NCI-H345 treated with DMSO at 0.1 percent for 48 hours (cell line): Measurements from ENCODE around the gene ZBTB34.

ENCODE experiments used
- DNase-seq: peaks from one replicate; lab custom pipeline; 2025; ENCODE audit not compliant: unreplicated experiment; lab: John Stamatoyannopoulos, UW

ZBTB34 gene

DNA sequence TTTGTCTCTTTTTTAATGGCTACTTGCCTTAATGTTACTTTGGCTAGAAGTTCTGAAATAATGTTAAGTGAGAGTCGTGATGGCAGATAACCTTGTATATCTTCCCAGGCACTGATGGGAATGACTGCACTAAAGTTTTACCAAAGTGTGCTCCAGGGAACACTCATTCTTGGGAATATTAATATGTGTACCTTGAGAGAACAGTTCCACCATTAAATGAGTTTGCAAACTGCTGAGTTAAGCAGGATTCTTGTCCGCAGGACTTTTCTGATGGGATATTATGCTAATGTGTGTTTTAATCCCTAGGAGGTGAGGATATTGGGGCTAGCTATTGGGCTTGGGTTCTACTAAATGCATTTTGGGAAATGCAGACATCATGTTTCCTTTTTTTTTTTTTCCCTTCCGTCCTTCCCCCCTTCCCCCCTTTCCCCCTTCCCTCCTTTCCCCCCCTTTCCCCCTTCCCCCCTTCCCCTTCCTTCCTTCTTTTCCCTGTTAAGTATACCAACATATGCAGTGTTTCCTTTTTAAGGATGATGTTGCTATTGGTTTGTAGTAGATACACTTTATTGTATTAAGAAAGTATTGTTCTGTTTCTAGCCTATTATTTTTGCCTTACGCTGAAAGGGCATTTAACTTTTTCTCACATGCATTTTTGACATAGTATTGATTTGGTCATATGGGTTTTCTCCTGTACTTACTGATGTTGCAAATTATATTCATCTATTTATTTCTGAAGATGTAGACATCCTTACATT lies 15.5 kb downstream of the ZBTB34 start:
- no peak for DNase-seq

- no peak for DNase-seq
Measured at GRCh38 chr9:126876531-126876930, 16.1 kb downstream of the ZBTB34 start.

- DNase-seq, result no peak
Measured at GRCh38 chr9:126877418-126877817, 17.0 kb downstream of the ZBTB34 start.

GRCh38 chr9:126879288-126879687 lies 18.8 kb downstream of the ZBTB34 start:
- no peak for DNase-seq

DNA sequence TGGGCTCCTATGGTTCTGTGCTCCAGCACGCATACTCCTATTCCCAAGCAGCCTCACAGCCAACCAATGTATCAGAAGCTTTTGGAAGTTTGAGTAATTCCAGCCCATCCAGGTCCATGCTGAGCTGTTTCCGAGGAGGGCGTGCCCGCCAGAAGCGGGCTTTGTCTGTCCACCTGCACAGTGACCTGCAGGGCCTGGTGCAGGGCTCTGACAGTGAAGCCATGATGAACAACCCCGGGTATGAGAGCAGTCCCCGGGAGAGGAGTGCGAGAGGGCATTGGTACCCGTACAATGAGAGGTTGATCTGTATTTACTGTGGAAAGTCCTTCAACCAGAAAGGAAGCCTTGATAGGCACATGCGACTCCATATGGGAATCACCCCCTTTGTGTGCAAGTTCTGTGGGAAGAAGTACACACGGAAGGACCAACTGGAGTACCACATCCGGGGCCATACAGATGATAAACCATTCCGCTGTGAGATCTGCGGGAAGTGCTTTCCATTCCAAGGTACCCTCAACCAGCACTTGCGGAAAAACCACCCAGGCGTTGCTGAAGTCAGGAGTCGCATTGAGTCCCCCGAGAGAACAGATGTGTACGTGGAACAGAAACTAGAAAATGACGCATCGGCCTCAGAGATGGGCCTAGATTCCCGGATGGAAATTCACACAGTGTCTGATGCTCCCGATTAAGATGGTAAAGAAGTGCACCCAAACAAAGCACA lies 19.9 kb downstream of the ZBTB34 start:
- DNase-seq, result no peak

GRCh38 chr9:126880947-126881332 lies 20.5 kb downstream of the ZBTB34 start:
- DNase-seq, result no peak

DNA sequence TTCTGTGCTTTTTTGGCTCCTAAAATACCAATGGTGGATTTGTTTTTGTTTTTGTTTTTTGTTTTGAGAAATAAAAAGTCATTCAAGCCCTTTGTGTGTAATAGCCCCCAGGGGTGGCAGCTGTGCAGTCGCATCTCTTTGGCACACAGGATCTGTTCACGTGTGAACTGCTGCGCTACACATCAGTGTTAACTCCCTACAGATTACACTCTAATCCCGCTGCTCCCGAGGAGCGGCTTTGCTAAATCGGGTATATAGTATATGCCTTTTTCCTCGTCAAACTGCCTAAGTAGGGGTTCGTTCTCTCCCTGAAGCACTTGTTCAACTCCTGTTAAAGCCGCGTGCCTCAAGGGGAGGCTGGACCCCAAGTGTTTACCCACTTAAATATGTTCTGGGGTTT lies 22.3 kb downstream of the ZBTB34 start:
- DNase-seq, result no peak

DNA sequence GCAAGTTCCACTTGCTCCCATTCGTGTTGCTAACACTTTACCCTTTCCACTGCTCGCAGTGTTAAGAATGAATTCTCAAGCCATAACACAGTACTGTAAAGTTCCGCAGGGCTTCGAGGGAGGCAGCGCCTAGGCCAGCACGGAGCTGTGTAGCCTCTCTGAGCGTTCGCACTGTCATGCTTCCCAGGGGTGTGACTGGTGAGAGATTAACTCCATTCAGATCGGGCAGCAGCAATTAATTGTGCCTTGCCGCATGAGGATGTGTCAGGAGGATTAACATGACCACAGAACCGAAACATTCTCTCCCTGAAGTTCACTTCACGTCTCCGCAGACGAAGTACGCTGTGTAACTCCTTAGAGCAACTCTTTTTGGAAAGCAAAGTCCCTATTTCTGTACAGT lies 23.2 kb downstream of the ZBTB34 start:
- no peak for DNase-seq

- DNase-seq, result no peak
Measured at GRCh38 chr9:126885131-126885641, 24.7 kb downstream of the ZBTB34 start.

DNA sequence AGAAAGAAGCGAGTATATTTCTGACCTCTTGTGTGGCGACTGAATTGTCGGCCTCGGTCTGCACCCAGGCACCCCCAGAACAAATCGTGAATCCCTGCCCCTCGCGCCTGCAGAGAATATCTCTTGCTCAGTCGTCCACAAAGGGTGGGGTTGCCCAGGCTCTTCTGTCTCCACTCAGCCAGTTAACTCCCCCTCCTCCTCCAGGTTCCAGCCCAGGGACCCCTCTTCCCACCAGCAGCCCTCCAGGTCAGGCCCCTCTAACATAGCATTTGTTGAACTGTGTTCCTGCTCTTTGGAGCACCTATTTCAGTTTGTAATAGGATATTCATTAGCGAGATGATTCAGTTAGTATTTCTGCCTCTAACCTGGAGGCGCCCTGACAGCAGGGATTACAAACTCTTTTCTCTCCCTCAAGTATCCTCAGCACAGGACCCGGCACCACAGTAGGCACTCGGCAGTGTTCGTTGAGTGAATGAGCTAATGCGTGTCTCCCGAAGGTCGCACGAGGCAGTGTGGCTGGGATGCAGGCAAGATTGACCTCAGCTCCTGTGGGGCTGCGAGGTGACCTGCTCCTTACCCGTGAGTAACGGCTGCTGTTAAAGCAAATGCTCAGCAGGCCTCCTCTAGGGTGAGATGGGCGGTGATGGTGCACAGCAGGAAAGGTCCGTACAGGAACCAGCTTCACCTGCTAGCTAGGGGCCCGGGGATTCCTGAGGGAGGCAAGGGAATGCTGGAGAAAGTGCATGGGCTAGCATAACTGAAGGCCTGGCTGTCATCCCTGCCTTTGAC lies 25.8 kb downstream of the ZBTB34 start:
- no peak for DNase-seq

DNA sequence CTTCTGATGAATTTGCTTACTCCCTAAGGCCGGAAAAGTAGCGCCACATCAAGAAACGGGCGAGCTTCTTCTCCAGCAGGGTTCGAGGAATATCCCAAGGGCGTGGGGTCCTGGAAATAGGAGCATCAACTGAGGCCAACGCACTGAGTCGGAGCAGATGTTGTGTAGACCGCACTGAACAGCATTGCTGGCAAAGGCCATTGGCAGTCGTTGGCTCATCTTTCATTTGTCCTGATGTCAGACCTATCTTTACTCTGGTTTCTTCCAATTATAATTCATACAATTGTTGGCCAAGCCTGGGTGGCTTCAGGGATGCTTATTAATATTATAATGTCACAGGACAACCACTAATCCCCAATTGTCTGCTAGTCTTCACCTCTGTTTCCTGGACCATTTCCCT lies 26.5 kb downstream of the ZBTB34 start:
- DNase-seq, result no peak

DNA sequence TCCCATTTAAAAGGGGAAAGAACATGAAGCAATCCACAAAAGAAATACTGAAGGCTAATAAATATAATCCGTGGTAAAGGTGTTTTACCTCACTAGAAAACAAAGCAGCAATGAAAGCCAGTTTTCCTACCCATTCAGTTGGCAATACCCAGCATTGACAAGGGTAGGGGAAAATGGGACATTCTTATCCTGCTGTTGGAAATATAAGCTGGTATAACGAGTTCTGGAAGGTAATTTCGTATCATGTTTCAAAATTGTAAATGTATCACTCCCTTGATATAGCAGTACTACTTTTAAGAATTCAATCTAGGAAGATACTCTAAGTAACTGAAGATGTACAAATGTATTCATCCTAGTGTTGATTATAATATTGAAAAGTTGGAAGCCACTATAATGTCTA lies 31.2 kb downstream of the ZBTB34 start:
- no peak for DNase-seq

DNA sequence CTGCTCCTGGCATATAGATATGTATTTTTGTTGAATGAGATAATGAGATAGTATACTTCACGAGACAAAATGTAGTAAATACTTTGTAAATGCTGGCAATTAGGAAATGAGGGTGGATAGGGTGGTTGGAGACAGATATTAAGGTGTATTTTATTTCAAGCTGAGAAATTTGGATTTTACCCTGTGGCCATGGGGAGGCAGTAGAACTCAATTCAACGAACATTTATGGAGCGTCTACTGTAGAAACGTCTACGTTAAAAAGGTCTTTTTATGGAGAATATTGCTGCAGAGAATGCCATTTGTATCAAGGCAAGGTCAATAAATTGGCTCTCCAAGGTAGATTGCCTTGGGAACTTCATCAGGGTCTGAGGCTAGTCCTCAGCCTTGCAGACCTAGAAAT lies 32.6 kb downstream of the ZBTB34 start:
- DNase-seq, result no peak

DNA sequence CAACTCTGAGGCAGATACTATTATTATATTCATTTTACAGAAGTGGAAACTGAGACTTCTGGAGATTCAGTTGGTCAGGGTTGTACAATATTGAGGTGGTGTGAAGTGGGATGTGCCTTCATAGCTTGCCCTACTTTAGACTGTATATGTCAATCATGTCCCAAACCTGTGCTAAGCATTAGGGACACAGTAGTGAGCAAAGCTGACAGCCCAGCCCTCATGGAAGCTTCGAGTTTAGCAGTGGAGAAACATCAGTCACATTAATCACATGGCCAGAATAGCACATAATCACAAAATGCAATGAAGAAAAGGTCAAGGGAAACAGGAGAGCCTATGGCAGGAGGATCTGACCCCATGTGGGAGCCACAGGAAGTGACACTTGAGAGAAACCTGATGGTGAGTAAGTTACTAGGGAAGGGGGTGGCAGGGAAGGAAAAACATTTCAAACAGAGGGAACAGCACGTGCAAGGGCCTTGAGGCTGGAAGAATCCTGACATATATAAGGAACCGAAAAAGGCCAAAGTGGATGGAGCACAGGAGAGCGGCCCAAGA lies 33.7 kb downstream of the ZBTB34 start:
- DNase-seq, result no peak

- no peak for DNase-seq
Measured at GRCh38 chr9:126902210-126902609, 41.8 kb downstream of the ZBTB34 start.

DNA sequence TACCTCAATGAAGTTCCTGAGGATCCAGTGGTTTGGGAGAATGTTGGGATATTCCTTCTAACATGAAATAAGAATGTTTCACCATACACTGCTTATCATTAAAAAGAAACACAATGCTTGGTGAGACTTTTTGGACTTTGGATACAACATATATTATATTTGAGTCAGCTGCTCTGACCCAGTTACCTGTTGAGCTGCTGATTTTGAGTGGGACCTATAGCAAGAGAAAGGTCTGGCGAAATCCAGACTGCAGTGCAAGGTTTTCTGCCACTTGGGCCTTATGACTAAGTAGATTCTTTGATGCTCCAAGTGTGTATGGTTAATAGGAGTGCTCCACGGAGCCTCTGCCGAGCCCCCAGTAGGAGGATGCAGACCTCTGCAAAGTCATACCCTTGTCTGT lies 44.1 kb downstream of the ZBTB34 start:
- DNase-seq, result no peak

DNA sequence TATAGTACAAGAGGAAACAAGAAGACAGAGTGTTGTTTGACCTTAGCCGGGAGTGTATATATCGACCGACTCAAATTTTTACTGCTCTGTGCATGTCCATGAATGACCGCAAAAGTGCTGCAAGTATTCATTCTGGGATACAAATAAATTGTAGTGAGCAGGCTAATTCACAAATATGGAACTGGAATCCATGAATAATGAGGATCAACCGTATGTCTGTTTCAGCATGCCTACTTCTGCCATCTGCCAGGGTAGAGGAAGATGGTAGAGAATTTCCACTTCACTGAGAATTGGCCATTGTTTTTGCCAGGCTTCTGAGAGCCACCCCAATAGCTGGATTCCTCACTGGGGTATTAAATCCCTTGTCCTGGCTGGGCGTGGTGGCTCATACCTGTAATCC lies 45.7 kb downstream of the ZBTB34 start:
- DNase-seq, result no peak

GRCh38 chr9:126907058-126907457 lies 46.6 kb downstream of the ZBTB34 start:
- DNase-seq, result no peak

DNA sequence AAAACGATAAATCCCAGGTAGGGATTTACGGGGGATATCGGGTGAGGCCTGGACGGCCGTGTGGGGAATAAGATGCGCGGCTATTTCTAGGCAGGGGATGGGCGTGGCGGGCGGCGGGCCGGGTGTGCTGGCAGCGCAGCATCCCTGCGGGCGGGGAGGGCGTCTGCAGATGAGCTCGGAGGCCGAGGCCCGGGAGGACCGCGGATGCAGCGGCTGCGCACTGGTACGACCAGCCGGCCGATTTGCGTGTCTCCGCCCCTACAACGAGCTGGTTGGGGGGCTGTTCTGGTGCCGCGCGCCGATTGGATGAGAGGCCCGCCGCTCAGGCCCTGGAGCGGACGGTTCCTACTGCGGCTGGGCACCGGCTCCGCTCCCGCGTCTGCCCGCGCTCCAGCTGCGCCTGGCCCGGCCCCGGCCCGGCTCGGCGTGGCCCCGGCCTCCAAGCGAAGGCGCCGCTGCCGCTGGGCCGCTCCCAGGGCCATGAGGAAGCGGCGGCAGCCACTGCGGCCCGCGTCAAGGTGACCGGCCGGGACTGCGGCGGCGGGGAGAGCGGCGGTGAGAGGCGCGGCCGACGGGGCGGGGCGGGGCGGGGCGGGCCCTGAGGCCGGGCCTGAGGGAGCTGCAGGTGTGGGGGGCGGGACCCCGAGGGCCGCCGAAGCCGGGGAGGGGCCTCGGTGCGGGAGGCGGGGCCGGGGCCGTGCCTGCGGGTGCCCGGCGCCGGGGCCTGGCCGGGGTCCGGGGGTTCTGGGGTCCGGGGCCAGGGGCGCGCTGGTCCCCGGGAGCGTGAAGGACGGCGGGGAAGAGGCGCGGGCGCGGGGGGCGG lies 54.2 kb downstream of the ZBTB34 start, which contains the start of gene RALGPS1:
TSS of gene RALGPS1 (plus strand) at position 325 of the 823 bp plus-strand sequence. CDS start 47,508 bp downstream, outside the sequence.
- DNase-seq, result peak; percentile 91

GRCh38 chr9:126915281-126915816 lies 54.9 kb downstream of the ZBTB34 start:
- DNase-seq, result peak; percentile 63
